ENCODE measurements around the gene ZNF516.
A peak's percentile ranks its signal among the peaks of the same experiment; 100 is the strongest.

ZNF516 gene

DNA sequence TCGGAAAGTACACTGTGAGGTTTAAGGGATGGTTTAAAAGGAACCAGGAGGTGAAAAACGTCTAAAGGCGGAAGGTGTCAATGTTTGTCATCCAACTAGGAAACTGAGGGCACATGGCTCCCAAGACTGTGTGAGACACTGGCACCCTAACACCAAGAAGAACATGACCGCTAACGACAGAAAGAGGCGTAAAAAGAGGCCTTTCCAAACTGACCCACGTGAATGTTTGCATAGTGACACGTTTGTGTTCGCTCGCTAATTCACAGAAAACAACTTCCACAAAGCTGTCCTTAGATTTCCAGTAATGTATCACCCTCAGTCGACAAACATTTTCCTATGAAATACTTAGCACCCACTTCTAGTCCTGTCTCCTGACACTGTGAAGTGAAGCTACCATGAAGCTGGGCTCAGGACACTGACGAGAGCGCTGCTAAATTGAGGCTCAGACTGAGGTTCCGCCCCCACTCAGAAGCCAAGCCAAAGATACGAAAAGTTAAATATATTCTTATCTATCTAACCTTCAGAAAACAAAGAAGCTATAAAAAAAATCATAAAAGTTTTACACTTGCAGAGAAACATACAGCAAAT lies 86.5 kb downstream of the ZNF516 start:
- TF ChIP-seq, protein P1, sequence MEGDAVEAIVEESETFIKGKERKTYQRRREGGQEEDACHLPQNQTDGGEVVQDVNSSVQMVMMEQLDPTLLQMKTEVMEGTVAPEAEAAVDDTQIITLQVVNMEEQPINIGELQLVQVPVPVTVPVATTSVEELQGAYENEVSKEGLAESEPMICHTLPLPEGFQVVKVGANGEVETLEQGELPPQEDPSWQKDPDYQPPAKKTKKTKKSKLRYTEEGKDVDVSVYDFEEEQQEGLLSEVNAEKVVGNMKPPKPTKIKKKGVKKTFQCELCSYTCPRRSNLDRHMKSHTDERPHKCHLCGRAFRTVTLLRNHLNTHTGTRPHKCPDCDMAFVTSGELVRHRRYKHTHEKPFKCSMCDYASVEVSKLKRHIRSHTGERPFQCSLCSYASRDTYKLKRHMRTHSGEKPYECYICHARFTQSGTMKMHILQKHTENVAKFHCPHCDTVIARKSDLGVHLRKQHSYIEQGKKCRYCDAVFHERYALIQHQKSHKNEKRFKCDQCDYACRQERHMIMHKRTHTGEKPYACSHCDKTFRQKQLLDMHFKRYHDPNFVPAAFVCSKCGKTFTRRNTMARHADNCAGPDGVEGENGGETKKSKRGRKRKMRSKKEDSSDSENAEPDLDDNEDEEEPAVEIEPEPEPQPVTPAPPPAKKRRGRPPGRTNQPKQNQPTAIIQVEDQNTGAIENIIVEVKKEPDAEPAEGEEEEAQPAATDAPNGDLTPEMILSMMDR (IDR thresholded peaks at IDR 0.05; ENCODE audit: insufficient read depth, missing control alignments), result no peak
- peak; percentile 97 for FAIRE-seq
- DNase-seq (ENCODE audit: insufficient read length, low spot score), result no peak

DNA sequence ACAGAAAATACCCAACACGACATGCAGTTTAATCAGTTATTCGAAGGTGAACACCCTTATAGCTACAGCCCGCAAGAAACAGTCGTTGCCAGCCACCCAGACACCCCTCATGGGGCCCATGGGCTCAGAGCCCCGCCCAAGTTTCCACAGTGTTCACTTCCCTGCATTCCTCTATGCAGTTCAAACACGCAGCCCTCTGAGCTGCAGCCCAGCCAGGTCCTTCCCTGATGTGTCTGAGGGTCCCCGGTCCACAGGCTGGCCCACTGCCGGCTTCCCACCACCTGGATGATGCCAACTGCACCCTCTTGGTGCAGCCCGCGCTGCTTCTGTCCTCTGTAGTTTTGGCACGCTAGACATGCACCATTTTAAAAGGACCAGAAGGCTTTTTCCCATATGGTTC lies 87.4 kb downstream of the ZNF516 start:
- FAIRE-seq (no peak), DNase-seq (ENCODE audit: insufficient read length, low spot score) (no peak)
- TF ChIP-seq, protein P1 (IDR thresholded peaks at IDR 0.05; ENCODE audit: insufficient read depth, missing control alignments), result no peak

DNA sequence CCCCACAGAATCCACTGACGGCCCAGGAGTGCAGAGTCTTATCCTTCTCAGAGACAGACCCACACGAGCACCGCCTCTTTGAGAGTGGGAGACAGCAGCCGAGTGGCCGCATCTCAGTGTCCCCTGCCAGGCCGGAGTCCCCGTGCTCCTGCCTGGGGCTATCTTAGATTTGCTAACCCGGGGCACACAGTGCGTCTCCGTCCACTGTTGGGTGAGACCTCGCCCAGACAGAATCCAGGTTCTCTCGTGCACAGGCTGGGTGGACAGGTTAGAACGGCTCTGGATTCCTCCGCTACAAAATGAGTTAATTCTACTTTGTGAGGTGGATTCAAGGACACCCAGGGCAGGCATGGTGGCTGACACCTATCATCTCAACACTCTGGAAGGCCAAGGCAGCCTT lies 88.3 kb downstream of the ZNF516 start:
- DNase-seq (ENCODE audit: insufficient read length, low spot score) (no peak), FAIRE-seq (peak; percentile 25)
- TF ChIP-seq, protein P1 (IDR thresholded peaks at IDR 0.05; ENCODE audit: insufficient read depth, missing control alignments), result no peak

DNA sequence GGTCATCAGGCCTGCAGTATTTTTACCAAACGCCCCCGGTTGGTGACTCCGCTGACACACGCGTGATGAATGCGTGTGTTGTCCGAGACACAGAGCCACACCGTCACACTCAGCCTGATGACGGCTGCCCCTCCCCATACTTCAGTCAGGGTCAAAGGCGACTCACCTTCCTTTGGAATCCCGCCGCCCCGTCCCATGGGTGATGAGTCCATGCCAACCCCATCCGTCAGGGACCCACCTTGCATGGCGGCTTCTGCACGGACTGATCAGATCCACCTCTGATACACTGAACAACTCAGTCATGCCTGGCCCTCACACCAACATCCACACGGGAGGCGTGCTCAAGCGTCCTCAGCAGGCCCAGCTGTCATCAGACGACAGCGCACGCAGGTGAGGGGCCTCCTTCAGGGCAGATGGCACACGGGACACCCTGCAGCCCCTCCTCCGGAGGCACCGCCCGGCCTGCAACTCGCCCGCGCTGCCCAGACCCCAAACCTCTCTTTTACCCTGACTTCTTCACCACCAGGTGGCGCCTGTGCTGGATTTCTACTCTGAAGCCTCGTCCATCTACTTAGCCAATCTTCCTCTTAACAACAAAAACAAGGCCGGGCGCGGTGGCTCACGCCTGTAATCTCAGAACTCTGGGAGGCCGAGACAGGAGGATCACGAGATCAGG lies 89.2 kb downstream of the ZNF516 start:
- DNase-seq (ENCODE audit: insufficient read length, low spot score), result no peak
- FAIRE-seq, result no peak
- TF ChIP-seq, protein P1 (IDR thresholded peaks at IDR 0.05; ENCODE audit: insufficient read depth, missing control alignments), result peak; percentile 35

DNA sequence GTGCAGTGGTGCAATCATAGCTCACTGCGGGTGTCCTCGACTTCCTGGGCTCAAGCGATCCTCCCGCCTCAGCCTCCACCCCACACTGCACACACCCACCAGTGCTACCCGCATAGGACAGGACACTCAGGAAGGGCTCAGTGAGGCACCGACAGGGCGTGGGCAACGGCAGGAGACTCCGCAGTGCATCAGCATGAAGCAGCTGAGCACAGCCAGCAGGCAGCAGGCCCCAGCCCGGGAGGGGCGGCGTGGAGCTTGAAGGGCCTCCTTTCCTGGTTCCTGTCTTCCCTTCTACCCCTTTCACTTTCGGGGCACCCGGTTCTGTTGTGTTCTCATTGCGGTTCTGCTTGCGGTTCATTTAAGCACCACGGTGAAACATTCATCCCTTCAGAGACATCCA lies 89.8 kb downstream of the ZNF516 start:
- DNase-seq (ENCODE audit: insufficient read length, low spot score), result no peak
- no peak for FAIRE-seq
- TF ChIP-seq, protein P1 (IDR thresholded peaks at IDR 0.05; ENCODE audit: insufficient read depth, missing control alignments), result no peak

DNA sequence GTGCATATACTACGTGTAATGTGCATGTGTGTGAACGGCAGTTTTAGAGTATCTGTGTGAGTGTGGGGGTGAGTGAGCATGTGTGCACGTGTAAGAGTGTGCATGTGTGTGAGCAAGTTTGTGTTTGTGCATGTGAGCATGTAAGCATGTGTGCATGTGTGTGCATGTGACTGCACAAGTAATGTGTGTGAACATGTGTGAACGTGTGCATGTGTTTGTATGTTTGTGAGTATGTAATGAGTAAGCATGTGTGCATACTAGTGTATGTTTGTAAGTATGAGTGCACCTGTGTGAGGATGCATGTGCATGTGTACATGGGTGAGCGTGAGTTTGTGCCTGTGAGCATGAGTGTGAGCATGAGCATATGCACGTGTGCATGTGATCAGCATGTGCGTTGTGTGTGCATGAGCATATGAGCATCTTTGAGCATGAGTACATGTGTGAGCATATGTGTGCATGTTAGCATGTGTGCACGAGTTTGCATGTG lies 90.7 kb downstream of the ZNF516 start:
- TF ChIP-seq, protein P1 (IDR thresholded peaks at IDR 0.05; ENCODE audit: insufficient read depth, missing control alignments), result no peak
- no peak for DNase-seq (ENCODE audit: insufficient read length, low spot score)
- peak; percentile 98 for FAIRE-seq

Data from D721Med (cell line).